Fibroblast of skin of back (primary cell): Measurements from ENCODE around the gene DCHS2.
A peak's percentile ranks its signal among the peaks of the same experiment; 100 is the strongest.

Experiments used
- DNase-seq: peaks from one replicate; pipeline ENCODE4 v3.0.0-alpha.2; 2013

DCHS2 gene

DNA sequence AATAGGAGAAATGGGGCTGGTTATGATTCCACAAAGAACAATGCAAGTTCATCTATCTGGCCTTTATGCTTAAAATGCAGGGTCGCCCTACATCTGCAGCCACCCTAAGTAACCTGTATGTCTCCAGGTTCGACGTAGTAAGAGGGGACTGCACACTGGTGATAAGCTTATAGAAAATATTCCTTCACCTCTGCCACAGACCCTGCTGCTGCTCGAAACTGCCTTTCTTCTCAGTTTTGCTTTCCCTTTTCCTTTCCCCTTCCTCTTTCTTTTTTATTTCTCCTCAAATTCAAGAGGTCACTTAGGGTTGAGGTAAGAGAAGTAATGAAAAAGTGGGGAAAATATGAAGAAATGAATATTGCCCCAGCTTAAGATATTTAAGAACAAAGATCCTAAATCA lies 123.5 kb downstream of the DCHS2 start:
- no peak for DNase-seq

DNA sequence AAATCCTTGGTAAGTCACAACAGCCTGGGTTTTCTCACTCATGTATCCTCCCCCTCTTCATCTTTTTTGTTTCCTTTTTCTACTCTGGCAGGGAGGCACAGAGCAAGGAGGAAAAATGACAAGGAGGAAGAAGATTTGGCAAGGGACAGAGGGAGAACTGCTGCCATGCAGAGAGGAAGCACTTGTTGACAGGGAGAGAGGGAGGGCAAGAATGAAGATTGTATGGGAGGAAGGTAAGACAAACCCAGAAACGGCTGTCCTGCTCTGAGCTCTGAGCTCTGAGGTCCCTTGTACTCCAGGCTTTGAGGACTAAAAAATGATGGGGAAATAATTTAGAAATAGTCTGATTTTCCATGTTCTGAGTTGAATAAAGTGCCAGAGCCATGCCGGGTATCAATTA lies 123.9 kb downstream of the DCHS2 start:
- no peak for DNase-seq

DNA sequence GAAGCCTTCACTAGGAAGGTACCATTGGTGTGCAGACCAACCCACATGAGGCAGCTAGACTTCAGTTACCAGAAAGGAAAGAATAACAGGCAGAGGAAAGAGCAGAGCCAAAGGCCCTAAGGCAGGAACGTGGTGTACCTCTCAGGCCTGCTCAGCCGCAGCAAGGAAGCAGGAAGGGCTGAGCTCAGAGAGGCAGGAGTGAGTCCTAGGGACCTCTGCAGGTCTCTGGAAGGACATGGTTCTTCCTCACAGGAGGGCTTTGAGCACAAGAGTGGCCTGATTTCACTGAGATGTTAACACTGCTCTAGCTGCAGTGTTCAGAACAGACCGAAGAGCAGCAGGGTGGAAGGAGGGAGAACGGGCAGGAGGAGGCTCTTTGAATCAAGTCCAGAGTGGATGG lies 124.6 kb downstream of the DCHS2 start:
- no peak for DNase-seq

DNA sequence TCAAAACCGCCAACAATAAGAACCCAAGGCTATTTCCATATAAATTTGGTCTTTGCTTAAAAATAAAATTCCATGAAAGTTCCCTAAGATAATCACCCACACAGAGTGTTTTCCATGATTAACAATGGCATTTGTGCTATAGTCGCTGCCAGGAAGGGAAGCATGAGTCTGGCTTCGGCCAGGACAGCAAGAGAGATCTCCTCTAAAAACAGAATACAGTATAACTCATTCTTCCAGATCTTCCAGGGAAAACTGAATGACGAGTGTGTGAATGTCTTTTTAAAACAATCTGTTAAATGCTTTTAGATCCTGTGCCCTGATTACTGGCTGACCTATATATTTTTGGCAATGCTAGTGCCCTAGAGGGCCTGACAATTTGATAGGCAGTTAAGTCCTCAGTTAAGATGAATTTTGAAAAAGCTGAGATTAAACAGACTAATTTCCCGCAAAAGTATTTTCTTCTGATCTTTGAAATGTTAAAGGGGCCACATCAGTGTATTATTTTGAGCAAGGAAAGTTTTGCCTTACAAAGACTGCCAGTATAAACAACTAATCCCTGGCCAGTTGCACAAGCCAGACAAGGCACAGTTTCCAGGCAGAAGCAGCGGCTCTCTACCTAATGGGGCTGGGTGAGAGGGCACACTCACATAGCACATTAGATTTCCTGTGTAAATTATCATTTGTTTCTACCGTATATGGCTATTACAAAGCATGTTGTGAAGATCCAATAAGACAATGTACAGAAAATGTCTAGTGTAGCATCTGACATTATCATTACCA lies 127.3 kb downstream of the DCHS2 start:
- DNase-seq = no peak

DNA sequence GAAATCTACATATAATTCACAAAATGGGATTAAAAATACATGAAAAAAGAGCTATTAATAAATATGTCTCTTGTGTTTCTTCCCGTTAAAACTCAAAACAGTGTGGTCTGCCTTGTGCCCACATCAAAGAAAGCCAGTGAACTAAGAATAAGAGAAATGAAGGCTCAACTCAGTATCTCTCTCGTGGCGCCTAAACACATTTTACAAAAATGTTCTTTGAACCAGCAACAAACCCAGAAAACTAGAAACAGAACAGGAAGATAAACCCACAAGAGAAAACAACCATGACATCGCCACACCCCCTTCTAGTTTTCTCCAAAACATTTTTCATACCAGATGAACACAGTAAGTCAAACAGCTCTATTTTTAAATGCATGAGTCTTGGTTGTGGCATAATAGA lies 130.1 kb downstream of the DCHS2 start:
- no peak for DNase-seq

DNA sequence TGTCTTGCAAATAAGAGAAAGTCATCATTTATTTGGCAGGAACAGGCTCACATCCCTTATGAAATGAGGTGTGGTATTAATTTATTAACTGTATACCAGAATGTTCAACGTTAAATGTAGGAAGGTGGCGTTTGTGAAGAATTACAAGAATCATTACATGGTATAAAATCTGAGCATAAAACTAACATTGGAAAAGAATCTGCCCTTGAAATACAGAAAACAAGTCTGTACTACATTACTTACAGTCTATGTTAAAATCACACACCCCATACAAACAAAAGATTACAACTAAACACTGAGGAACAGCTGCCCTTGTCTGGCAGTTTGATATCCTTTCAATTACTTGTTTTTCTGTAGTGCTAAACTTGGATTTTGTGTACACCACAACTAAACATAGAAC lies 131.1 kb downstream of the DCHS2 start:
- DNase-seq = no peak

DNA sequence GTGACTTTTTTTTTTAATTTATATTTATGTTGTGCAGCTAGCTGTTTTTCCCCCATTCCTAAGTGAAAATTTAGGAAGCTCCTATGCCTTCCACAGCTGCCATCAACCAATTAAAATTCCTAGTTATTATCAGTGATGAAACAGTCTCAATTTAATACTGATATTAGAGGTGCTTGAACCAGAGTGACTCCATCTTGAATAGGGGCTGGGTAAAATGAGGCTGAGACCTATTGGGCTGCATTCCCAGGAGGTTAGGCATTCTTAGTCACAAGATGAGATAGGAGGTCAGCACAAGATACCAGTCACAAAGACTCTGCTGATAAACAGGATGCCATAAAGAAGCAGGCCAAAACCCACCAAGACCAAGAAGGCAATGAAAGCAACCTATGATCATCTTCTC lies 136.7 kb downstream of the DCHS2 start:
- DNase-seq = no peak

DNA sequence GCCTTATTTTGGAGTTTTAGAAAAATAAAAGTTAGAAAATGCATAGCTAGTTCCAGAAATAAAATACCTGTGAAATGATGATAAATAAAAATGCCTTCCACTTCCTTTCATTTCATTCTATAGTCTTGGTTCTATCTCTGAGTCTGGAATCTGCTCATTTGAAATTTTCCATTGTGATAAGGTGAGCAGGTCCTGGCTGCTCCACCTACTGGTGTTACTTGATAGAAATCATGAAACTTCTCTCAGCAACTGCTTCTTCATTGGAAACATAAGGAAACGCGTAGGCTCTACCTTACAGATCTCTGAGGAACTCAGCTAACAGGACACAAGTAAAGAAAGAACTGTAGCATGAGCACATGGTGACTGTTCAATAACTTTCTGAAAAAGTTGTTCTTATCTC lies 141.8 kb downstream of the DCHS2 start:
- DNase-seq = peak; percentile 1

DNA sequence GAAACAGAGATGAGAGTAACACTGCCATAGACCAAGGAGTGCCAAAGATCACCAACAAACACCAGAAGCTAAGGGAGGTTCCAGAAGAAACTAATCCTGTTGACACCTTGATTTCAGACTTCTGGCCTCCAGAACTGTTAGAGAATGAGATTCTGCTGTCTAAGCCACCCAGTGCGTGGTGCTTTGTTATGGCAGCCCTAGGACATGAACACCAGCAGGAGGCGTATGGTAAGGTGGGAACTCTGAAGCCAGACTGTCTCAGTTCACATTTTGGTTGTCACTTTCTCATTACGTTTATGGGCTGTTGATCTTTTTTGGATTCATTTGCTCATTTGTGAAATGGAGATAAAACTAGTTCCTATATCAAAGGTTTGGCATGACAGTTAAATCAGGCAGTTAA lies 142.9 kb downstream of the DCHS2 start:
- no peak for DNase-seq

DNA sequence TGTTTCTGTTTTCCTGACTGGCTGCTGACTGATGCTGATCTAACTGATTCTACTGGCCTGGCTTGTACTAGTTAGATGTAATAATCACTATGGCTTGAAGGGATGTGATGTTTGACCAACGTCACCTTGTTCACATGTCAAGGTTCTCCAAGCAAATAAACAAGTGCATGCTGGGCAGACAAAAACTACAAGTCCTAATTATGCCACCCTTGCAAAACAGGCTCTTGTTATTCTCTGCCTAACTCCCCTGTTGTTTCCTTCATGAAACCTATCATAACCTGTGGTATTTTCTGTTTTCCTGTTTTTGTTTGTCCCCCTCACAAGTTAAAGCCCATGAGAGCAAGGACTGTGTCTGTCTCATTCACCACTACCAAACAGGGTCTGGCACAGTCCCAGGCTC lies 146.2 kb downstream of the DCHS2 start:
- no peak for DNase-seq

DNA sequence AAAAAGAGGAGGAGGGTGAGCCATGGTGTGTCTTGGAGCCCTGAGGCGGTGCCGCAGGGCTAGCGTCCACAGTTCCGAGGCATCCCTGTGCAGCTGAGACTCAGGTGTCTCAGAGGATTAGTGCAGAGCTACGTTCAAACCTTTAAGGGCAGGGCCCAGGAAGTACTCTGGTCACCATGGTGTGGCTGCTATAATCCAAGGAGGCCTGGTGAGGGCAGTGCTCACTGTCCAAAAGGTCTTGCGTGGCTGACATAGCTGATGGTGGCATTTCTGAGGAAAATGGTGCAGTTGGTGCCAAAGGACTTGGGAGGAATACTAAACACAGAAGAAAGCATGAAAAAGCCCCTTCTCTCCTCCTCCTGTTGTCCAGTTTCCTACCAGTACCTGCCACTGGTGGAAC lies 146.9 kb downstream of the DCHS2 start:
- no peak for DNase-seq

DNA sequence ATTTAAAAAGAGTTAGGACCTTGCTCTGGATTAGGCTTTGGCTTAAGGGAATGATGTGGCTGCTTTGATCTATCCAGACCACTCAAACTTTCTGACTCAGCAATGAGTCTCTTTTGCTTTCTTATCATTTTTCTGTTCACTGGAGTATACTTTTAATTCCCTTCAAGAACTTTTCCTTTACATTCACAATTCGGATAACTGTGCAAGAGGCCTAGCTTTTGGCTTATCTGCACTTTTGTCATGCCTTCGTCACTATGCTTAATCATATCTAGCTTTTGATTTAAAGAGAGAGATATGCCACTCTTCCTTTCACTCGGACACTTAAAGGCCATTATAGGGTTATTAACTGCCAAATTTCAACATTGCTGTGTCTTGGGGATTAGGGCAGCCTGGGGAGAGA lies 147.9 kb downstream of the DCHS2 start:
- no peak for DNase-seq

DNA sequence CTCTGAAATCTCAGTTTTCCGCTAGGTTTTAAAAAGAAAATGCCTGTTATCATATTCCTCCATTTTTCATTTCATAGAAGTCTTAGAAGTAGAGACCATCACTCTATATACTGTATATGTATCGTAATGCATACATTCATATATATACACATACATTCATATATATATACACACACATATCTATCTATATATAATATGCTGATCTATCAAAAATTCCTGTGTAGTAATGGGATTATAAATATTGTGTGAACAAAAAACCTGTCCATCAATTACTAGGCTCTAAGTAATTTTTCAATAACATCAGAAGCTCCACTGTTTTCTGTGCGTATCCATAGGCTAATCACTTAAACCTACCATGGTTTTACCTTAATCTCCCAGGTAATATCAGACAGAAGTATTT lies 150.2 kb downstream of the DCHS2 start:
- DNase-seq = no peak

DNA sequence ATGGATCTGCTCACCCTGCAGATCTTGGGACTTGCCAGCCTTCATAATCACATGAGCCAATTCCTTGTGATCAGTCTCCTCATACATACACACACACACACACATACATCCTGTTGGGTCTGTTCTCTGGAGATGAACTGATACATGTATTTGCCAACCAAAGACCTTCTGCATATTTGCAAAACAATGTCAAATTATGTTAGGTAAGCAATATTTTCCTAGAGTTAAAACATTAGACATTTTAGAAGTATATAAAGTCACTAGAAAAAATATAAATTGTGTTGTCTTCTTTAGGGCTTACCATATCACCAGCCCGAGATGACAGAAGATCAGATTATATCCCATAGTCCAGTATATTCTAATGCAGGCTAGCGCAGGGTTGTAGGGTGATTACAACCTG lies 156.0 kb downstream of the DCHS2 start:
- DNase-seq = no peak

DNA sequence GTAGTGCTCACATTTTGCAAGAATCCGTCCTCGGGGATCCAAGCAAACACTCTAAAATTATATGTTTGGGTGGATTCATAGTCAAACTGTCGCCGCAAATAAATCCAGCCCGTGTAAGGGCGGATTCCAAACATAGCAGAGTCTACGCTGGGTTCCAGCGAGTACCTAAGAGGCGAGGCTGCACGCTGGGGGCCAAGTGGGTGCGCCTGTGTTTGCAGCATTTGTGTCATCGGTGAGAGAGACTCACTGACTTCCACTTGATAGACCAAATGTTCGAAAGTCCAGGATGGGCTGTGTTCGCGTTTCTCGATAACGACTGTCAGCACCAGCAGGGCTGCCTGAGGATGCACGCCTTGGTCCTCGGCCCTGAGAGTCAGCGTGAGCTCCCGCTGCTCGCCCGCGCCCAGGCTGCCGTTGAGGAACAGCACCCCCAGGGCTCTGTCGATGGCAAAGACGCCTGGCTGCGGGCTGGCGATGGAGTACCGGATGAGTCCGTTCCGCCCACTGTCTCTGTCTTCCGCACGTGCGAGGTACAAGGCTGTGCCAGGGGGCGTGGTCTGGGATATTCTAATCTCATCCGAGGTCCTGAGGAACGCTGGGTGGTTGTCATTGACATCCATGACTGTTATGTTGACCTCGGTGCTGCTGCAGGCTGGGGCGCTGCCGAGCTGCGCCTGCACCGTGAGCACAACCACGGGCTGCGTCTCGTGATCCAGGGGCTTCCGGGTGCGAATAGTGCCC lies 158.7 kb downstream of the DCHS2 start:
- DNase-seq = peak; percentile 26

DNA sequence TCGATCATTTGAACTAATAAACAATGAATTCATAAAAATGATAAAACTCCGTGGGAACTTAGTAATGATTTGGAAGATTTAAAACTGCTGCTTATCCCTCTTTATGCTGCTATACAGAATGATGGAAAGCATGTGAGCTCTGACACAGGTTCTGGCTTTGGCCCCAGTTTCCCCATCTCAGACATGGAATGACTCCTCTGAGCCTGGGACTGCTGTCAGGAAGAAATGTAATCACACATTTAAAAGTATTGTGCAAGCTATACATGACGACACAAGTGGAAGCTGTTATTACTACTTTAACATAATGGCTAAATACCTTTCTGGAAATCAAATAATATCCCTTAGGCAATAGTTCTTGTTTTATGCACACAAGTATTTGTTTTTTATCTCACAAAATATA lies 161.7 kb downstream of the DCHS2 start:
- DNase-seq = no peak

DNA sequence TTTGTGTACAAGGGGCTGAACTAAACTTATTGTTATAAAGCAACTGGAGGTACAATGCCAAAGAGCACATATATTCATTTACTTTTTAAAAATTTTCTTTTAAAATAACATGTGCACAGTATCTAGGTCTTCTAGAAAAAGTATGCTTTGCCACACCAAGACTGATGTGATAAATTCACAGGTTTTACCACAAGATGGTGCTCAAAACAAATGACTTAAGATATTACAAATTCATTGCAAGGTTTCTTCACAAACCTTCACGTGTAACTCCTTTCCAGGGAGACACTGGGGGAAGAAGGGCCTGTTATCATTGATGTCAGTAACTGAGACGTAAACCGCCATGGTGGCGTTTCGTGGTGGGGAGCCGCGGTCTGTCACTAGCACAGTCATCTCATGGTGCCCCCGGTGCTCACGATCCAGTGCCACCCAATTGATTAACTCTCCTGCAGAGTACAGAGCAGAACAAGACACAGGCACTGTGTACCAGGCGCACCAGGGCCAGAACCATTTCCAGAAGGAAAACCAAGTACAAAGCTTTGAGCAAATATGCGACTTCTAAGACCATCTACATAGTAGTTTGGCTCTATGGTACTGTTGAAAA lies 162.2 kb downstream of the DCHS2 start:
- peak; percentile 21 for DNase-seq

DNA sequence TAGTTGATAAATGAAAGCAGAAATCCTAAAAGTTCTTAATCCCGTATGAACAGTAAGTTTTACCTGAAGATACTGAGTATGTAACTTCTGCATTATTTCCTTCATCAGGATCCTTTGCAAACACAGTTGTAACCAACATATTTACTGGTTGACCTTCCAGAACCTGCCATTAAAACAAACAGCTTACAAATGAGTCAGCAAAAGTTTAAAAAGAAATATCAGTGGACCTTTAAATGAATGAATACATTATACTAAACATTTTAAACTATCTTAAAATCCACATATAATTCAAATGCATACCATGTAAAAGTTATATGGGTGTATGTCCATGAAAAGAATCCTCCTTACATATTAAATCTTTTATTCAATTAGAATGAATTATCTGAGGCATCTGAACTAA lies 163.6 kb downstream of the DCHS2 start:
- DNase-seq = no peak

DNA sequence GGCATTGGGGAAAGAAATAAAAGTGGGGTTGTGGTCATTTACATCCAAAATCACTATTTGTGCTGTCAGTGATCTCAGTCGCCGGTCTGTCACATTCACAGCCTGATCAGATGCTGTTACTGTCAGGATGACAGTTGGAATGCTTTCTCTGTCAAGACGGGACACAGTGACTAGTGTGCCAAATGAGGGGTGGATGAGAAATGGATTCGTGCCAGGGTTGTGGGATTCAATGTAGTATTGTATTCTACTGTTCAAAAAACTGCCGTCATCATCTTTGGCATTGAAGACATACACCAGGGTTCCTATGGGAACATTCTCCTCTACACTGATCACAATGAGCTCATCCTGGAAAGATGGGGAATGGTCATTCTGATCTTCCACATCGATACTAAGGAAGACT lies 171.1 kb downstream of the DCHS2 start:
- DNase-seq = no peak

DNA sequence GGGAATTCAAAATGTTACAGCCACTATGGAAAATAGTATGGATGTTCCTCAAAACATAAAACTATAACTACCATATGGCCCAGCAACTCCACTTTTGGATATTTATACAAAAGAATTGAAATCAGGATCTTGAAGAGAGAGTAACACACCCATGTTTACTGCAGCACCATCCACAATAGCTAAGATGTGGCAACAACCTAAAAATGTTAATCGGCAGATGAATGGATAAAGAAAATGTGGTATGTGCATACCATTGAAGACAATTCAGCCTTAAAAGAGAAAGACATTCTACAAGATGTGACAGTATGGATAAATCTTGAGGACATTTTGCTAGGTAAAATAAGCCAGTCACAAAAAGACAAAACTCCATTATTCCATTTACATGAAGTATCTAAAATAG lies 171.9 kb downstream of the DCHS2 start:
- DNase-seq = no peak

DNA sequence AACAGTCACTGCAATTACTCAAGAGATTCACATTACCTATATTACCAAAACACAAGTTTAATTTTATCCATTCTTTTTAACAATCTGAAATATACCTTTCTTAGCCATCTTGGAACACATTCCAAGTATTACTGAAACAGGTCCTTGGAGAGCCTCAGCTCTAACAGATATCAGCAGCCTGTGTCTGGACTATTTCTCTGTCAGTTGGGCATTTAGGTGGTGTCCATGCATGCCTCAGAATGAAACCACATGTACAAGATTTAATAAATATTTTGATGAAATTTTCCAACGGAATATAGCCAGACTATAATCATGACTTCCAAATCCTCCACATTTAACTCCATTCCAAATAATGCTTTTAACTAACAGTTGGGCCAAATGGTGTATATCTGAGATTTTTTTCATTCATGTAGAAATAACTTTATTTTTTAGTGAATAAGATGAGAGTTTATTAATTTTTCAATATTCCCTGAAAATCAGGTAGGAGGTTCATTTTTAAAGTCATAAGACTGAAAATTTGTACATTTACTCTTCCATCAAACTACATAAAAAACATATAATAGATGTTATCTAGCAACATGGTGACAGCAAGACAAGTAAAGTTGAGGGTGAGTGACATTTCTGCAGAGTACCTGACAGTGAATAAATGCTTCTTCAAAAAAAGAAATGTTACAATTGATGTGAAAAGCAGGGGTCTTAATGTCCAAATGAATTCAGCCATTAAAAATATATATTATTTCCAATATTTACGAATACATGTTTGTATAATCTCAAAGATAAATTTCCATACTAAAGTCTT lies 174.2 kb downstream of the DCHS2 start:
- DNase-seq = no peak

DNA sequence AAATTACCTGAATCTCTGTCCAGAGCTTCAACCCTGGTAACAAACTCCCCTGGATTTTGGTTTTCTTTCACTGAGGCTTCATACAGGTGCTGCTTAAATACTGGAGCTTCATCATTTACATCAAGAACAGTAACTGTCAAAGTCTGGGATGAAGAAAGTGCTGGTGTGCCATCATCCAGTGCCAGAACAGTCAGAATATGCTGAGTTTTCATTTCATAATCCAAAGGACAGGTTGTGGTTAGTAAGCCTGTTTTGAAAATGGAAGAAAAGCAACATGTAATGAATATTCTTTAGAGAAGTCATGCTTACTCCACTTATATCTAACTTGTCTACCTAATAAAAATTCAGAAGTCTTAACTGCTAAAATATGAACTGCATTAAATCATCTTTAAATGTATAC lies 175.9 kb downstream of the DCHS2 start:
- DNase-seq = no peak

DNA sequence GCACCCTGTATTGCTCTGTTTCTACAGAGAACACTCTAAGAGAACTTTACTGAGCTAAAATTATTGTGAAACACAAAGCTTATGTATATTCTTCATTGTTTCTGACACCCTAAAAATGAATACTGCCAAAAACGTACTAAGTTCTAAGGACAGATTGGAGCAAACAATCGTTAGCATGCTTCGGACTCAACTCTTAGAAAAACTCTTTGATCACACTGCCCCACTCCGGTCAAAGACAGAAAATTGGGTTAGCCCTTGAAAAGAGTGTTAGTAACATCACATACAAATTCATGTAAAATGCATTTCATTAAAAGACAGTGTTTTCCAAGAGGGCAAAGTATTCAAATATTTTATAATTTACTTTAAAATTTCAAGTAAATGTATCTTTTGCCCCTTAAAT lies 177.4 kb downstream of the DCHS2 start:
- DNase-seq = peak; percentile 54
